GM18505 (cell line): Measurements from ENCODE around the gene PPM1B.
"Not testable (repeated sequence)": the region's sequence is repeated elsewhere in the genome, so short reads cannot be mapped to it uniquely, and the experiment has no call there.

ENCODE experiments used
- ATAC-seq: cut with Tn5 transposase; IDR thresholded peaks from one replicate; pipeline ENCODE4 v1.9.1; 2021; ENCODE audit not compliant: unreplicated experiment
- POLR2A ChIP-seq: IDR thresholded peaks from 4 replicates; pipeline ENCODE4 v1.6.1; 2011; ENCODE audit warnings: borderline replicate concordance; ENCODE audit not compliant: insufficient read depth, insufficient read length; ENCODE audit errors: extremely low read depth

Gene PPM1B

GRCh38 chr2:44218771-44219170 lies 50.1 kb downstream of the PPM1B start:
- ATAC-seq: no peak
- no peak for TF ChIP-seq POLR2A

- no peak for TF ChIP-seq POLR2A
- no peak for ATAC-seq
Measured at GRCh38 chr2:44226753-44227152, 58.1 kb downstream of the PPM1B start.

- ATAC-seq: no peak
- TF ChIP-seq POLR2A: no peak
Measured at GRCh38 chr2:44230378-44230777, 61.7 kb downstream of the PPM1B start.

- ATAC-seq: no peak
- no peak for TF ChIP-seq POLR2A
Measured at GRCh38 chr2:44233450-44234128, 64.9 kb downstream of the PPM1B start.

GRCh38 chr2:44237221-44237620 lies 68.5 kb downstream of the PPM1B start:
- ATAC-seq: peak; percentile 74
- TF ChIP-seq POLR2A: no peak

- no peak for ATAC-seq
- TF ChIP-seq POLR2A: no peak
Measured at GRCh38 chr2:44242904-44243303, 74.2 kb downstream of the PPM1B start.

GRCh38 chr2:44244135-44244871 lies 75.6 kb downstream of the PPM1B start:
- ATAC-seq: no peak
- no peak for TF ChIP-seq POLR2A

- no peak for TF ChIP-seq POLR2A
- ATAC-seq: no peak
Measured at GRCh38 chr2:44245083-44245861, 76.6 kb downstream of the PPM1B start.

GRCh38 chr2:44246436-44246835 lies 77.8 kb downstream of the PPM1B start:
- TF ChIP-seq POLR2A: no peak
- ATAC-seq: no peak

GRCh38 chr2:44246840-44247369 lies 78.2 kb downstream of the PPM1B start:
- TF ChIP-seq POLR2A: no peak
- ATAC-seq: no peak

GRCh38 chr2:44247924-44248323 lies 79.2 kb downstream of the PPM1B start:
- ATAC-seq: no peak
- no peak for TF ChIP-seq POLR2A

GRCh38 chr2:44249269-44249668 lies 80.6 kb downstream of the PPM1B start:
- ATAC-seq: not testable (repeated sequence)

GRCh38 chr2:44250376-44250775 lies 81.7 kb downstream of the PPM1B start:
- no peak for TF ChIP-seq POLR2A
- ATAC-seq: peak; percentile 56
